ENCODE results near the gene NKTR.

DNA sequence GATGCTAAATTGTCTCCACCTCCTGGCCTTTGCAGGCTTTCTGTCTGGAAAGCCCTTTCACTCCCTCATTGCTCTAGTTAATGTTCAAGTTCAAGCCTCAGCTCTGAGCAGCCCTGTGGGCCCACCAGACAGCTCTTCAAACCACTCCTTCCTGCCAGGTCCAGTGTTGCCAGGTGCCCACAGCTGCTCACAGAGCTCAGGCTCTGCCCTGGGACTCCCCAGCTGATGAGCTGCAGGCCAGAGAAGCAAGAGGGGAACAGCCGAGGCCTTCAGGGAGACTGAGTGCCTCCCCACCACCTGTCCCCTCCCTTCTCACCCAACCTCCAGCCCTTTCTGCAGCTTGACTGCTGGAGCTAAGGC, 51.7 kb downstream of the NKTR start:
- TF ChIP-seq, protein P1, sequence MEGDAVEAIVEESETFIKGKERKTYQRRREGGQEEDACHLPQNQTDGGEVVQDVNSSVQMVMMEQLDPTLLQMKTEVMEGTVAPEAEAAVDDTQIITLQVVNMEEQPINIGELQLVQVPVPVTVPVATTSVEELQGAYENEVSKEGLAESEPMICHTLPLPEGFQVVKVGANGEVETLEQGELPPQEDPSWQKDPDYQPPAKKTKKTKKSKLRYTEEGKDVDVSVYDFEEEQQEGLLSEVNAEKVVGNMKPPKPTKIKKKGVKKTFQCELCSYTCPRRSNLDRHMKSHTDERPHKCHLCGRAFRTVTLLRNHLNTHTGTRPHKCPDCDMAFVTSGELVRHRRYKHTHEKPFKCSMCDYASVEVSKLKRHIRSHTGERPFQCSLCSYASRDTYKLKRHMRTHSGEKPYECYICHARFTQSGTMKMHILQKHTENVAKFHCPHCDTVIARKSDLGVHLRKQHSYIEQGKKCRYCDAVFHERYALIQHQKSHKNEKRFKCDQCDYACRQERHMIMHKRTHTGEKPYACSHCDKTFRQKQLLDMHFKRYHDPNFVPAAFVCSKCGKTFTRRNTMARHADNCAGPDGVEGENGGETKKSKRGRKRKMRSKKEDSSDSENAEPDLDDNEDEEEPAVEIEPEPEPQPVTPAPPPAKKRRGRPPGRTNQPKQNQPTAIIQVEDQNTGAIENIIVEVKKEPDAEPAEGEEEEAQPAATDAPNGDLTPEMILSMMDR (tag by site-specific recombination; IDR thresholded peaks at IDR 0.05): no peak
- TF ChIP-seq KLF9 (tag by site-specific recombination; IDR thresholded peaks at IDR 0.05; ENCODE audit: low read depth) (no peak; the same call in 1 of the 2 replicates), ZNF514 (tag by site-specific recombination; IDR thresholded peaks at IDR 0.05) (no peak), KLF16 (tag by site-specific recombination; IDR thresholded peaks at IDR 0.05) (no peak), ZNF558 (tag by site-specific recombination; IDR thresholded peaks at IDR 0.05) (no peak), ZNF76 (tag by site-specific recombination; IDR thresholded peaks at IDR 0.05; ENCODE audit: borderline replicate concordance, low read depth) (no peak), ZNF132 (tag by site-specific recombination; IDR thresholded peaks at IDR 0.05; ENCODE audit: borderline replicate concordance) (no peak)
- TF ChIP-seq, protein P2, sequence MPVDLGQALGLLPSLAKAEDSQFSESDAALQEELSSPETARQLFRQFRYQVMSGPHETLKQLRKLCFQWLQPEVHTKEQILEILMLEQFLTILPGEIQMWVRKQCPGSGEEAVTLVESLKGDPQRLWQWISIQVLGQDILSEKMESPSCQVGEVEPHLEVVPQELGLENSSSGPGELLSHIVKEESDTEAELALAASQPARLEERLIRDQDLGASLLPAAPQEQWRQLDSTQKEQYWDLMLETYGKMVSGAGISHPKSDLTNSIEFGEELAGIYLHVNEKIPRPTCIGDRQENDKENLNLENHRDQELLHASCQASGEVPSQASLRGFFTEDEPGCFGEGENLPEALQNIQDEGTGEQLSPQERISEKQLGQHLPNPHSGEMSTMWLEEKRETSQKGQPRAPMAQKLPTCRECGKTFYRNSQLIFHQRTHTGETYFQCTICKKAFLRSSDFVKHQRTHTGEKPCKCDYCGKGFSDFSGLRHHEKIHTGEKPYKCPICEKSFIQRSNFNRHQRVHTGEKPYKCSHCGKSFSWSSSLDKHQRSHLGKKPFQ (tag by site-specific recombination; IDR thresholded peaks at IDR 0.05): no peak
- TF ChIP-seq, protein P3, sequence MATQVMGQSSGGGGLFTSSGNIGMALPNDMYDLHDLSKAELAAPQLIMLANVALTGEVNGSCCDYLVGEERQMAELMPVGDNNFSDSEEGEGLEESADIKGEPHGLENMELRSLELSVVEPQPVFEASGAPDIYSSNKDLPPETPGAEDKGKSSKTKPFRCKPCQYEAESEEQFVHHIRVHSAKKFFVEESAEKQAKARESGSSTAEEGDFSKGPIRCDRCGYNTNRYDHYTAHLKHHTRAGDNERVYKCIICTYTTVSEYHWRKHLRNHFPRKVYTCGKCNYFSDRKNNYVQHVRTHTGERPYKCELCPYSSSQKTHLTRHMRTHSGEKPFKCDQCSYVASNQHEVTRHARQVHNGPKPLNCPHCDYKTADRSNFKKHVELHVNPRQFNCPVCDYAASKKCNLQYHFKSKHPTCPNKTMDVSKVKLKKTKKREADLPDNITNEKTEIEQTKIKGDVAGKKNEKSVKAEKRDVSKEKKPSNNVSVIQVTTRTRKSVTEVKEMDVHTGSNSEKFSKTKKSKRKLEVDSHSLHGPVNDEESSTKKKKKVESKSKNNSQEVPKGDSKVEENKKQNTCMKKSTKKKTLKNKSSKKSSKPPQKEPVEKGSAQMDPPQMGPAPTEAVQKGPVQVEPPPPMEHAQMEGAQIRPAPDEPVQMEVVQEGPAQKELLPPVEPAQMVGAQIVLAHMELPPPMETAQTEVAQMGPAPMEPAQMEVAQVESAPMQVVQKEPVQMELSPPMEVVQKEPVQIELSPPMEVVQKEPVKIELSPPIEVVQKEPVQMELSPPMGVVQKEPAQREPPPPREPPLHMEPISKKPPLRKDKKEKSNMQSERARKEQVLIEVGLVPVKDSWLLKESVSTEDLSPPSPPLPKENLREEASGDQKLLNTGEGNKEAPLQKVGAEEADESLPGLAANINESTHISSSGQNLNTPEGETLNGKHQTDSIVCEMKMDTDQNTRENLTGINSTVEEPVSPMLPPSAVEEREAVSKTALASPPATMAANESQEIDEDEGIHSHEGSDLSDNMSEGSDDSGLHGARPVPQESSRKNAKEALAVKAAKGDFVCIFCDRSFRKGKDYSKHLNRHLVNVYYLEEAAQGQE (tag by site-specific recombination; IDR thresholded peaks at IDR 0.05): no peak
- TF ChIP-seq, protein P4, sequence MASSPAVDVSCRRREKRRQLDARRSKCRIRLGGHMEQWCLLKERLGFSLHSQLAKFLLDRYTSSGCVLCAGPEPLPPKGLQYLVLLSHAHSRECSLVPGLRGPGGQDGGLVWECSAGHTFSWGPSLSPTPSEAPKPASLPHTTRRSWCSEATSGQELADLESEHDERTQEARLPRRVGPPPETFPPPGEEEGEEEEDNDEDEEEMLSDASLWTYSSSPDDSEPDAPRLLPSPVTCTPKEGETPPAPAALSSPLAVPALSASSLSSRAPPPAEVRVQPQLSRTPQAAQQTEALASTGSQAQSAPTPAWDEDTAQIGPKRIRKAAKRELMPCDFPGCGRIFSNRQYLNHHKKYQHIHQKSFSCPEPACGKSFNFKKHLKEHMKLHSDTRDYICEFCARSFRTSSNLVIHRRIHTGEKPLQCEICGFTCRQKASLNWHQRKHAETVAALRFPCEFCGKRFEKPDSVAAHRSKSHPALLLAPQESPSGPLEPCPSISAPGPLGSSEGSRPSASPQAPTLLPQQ (tag by site-specific recombination; IDR thresholded peaks at IDR 0.05): peak; percentile 93
- TF ChIP-seq, protein P5, sequence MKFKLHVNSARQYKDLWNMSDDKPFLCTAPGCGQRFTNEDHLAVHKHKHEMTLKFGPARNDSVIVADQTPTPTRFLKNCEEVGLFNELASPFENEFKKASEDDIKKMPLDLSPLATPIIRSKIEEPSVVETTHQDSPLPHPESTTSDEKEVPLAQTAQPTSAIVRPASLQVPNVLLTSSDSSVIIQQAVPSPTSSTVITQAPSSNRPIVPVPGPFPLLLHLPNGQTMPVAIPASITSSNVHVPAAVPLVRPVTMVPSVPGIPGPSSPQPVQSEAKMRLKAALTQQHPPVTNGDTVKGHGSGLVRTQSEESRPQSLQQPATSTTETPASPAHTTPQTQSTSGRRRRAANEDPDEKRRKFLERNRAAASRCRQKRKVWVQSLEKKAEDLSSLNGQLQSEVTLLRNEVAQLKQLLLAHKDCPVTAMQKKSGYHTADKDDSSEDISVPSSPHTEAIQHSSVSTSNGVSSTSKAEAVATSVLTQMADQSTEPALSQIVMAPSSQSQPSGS (tag by site-specific recombination; IDR thresholded peaks at IDR 0.05; ENCODE audit: low read depth): no peak
- TF ChIP-seq, protein P6, sequence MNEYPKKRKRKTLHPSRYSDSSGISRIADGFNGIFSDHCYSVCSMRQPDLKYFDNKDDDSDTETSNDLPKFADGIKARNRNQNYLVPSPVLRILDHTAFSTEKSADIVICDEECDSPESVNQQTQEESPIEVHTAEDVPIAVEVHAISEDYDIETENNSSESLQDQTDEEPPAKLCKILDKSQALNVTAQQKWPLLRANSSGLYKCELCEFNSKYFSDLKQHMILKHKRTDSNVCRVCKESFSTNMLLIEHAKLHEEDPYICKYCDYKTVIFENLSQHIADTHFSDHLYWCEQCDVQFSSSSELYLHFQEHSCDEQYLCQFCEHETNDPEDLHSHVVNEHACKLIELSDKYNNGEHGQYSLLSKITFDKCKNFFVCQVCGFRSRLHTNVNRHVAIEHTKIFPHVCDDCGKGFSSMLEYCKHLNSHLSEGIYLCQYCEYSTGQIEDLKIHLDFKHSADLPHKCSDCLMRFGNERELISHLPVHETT (tag by site-specific recombination; IDR thresholded peaks at IDR 0.05): no peak
- TF ChIP-seq, protein P7, sequence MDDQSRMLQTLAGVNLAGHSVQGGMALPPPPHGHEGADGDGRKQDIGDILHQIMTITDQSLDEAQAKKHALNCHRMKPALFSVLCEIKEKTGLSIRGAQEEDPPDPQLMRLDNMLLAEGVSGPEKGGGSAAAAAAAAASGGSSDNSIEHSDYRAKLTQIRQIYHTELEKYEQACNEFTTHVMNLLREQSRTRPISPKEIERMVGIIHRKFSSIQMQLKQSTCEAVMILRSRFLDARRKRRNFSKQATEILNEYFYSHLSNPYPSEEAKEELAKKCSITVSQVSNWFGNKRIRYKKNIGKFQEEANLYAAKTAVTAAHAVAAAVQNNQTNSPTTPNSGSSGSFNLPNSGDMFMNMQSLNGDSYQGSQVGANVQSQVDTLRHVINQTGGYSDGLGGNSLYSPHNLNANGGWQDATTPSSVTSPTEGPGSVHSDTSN (CRISPR knock-in tag; IDR thresholded peaks at IDR 0.05): no peak
